Glutamatergic neuron (in vitro differentiated cells): Measurements from ENCODE around the gene PPP2R3A. TPM values are rescaled to one million over a fixed set of nuclear protein-coding genes. Genes with fewer than 3 reads are reported as not detected.

Experiments
- DNase-seq: peaks from one replicate; pipeline ENCODE4 v3.0.0; 2022
- H3K27ac Mint-ChIP-seq: one replicate; pipeline ENCODE4 v1.8.0; 2020; ENCODE audit warnings: mild to moderate bottlenecking, mixed read lengths, inconsistent platforms; ENCODE audit not compliant: unreplicated experiment
- H3K27me3 Mint-ChIP-seq: one replicate; pipeline ENCODE4 v1.8.0; 2020; ENCODE audit warnings: mild to moderate bottlenecking, moderate library complexity, mixed read lengths, inconsistent platforms; ENCODE audit not compliant: unreplicated experiment
- H3K36me3 Mint-ChIP-seq: one replicate; pipeline ENCODE4 v1.8.0; 2020; ENCODE audit warnings: mild to moderate bottlenecking, mixed read lengths, inconsistent platforms; ENCODE audit not compliant: unreplicated experiment
- H3K4me1 Mint-ChIP-seq: one replicate; pipeline ENCODE4 v1.8.0; 2020; ENCODE audit warnings: mild to moderate bottlenecking, low read depth, mixed read lengths, inconsistent platforms; ENCODE audit not compliant: unreplicated experiment
- H3K4me3 Mint-ChIP-seq: one replicate; pipeline ENCODE4 v1.8.0; 2020; ENCODE audit warnings: mild to moderate bottlenecking, mixed read lengths, inconsistent platforms; ENCODE audit not compliant: unreplicated experiment
- H3K9me3 Mint-ChIP-seq: one replicate; pipeline ENCODE4 v1.8.0; 2020; ENCODE audit warnings: mild to moderate bottlenecking, moderate library complexity, mixed read lengths, inconsistent platforms; ENCODE audit not compliant: unreplicated experiment
- total RNA-seq: library from RNA; stranded (reverse); fragmentation: NEBNext Ultra II Directional; extraction: Animal tissue kit (Norgen Biotek cat#: 25700); gene quantifications from one replicate; pipeline ENCODE4 v1.2.1, GENCODE V29; 2021; ENCODE audit not compliant: unreplicated experiment
- TF ChIP-seq, protein P1 (sequence below): fragments of 200-600 bp; sonication (generic); IDR thresholded peaks from one replicate; pipeline ENCODE4 v1.5.0; 2021; ENCODE audit not compliant: partially characterized antibody, unreplicated experiment

PPP2R3A gene
- total RNA-seq, 1 donor from 2014 or later: 13.0 TPM

DNA sequence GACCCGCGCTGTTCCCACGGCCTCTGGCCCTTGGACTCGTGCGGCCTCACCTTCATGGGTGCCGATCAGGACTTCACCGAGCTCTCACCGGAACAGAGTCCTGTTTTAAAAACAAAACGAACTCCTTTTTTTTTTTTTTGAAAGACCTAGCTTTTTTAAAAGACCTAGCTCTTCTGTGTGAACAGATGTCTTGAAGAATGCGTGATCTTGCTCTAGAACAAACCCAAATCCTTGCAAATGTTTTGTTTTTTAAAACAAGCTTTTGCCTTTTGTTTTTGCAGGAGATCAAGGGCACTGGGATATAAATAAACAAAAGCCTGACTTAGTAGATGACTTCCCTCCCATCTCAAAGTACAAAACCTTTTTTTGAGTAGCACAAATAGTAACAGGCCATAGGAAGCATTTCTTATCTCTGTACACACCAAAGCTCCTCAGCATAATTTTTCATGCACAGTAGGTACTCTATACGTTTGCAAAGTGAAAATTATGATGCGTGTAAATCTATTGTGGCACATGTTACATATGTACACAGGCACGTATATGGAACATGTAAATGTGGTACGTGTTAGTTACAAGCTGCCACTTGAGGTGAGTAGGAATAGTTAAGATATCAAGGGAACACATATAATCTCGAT is 231.7 kb downstream of the PPP2R3A start:
- Mint-ChIP-seq H3K9me3 (peaks cover 31% of the 10 kb centered on the region), H3K4me1 (peaks cover 23% of the 10 kb centered on the region), H3K27ac (peak overlapping the region; percentile 99), H3K36me3 (peaks cover 5% of the 10 kb centered on the region), H3K4me3 (peak overlapping the region; percentile 92), H3K27me3 (peaks cover 13% of the 10 kb centered on the region)
- no peak for DNase-seq
- TF ChIP-seq, protein P1, sequence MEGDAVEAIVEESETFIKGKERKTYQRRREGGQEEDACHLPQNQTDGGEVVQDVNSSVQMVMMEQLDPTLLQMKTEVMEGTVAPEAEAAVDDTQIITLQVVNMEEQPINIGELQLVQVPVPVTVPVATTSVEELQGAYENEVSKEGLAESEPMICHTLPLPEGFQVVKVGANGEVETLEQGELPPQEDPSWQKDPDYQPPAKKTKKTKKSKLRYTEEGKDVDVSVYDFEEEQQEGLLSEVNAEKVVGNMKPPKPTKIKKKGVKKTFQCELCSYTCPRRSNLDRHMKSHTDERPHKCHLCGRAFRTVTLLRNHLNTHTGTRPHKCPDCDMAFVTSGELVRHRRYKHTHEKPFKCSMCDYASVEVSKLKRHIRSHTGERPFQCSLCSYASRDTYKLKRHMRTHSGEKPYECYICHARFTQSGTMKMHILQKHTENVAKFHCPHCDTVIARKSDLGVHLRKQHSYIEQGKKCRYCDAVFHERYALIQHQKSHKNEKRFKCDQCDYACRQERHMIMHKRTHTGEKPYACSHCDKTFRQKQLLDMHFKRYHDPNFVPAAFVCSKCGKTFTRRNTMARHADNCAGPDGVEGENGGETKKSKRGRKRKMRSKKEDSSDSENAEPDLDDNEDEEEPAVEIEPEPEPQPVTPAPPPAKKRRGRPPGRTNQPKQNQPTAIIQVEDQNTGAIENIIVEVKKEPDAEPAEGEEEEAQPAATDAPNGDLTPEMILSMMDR: no peak

Other genes starting within 250 kb of the PPP2R3A start
- 32.8 TPM for gene MSL2, start 230.6 kb downstream of the PPP2R3A start, total RNA-seq